ENCODE data around the gene UBA7.
"Not testable (repeated sequence)": the region's sequence is repeated elsewhere in the genome, so short reads cannot be mapped to it uniquely, and the experiment has no call there.

UBA7 gene

DNA sequence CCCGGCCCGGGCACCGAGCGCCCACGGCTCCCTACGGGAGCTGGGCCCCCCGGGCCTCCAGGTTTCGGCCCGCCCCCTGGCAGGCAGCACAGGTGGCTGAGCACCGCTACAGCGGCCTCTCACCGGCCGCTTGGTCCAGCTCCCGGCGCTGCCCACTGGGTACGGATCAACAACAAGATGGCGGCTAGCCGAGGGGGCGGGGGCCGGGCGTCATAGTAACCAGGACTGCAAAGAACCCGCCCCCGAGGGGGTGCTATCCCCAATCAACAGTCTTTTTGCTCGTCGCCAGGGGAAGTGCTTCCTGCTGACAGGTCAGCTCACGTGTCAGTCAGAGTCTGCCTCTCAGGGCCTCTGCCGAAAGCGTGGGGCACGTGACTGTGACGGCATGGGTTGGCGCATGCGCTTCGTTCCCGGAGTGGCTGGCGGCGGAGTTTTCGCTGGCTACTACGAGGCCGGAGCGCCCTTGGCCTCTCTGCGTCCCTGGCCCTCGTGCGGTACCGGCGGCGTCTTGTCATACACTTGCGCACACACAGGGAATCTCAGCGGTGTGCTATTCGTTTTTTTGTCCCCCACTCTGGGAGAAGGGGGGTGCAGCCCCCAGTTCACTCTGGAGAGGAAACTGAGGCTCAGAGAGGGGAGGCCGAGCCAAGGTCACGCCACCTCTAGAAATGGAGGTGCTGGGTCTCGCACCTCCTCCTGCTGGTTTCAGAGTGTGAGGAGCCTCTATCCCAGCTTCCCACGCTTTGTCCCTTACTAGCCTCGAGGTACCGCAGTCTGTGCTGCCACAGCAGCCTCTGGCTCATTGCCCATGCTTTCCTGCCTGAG lies 27.2 kb downstream of the UBA7 start, which contains the start of gene IP6K1:
TSS of gene IP6K1 (minus strand) at position 186 of the 825 bp plus-strand sequence. CDS start 38,502 bp downstream, outside the sequence.
- DNase-seq (ENCODE audit: low read depth), result peak; percentile 100

GRCh38 chr3:49785565-49786356 lies 28.0 kb downstream of the UBA7 start:
- no peak for DNase-seq (ENCODE audit: low read depth)

GRCh38 chr3:49782277-49782676 lies 31.5 kb downstream of the UBA7 start:
- DNase-seq (ENCODE audit: low read depth), result not testable (repeated sequence)

DNA sequence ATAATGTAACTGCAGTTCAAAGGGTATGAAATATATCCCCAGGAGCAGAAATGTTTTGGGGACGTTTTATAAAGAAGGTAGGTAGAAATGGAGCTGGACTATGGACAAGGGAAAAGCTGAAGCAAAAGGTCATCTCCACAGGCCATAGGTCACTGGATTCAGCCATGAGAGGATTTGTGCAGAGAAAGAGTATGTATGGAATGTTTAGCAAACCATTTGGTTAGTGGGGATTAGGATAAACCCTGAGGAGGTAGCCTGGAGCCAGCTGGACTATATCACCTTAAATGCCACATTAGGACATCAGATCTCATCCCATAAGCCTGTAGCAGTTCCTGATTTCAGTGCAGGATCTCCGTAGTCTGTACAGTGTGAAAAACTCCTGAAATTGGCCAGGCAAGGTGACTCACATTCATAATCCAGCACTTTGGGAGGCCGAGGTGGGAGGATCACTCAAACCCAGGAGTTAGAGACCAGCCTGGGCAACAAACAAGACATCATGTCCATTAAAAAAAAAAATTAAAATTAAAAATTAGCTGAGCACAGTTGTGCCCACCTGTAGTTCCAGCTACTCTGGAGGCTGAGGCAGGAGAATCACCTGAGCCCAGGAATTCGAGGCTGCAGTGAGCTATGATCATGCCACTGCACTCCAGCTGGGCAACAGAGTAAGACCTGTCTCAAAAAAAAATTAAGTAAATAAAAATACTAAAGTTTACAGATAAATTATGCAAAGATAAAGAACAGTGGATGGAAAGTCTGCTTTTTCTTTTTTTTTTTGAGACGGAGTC lies 32.1 kb downstream of the UBA7 start:
- DNase-seq (ENCODE audit: low read depth), result no peak

DNA sequence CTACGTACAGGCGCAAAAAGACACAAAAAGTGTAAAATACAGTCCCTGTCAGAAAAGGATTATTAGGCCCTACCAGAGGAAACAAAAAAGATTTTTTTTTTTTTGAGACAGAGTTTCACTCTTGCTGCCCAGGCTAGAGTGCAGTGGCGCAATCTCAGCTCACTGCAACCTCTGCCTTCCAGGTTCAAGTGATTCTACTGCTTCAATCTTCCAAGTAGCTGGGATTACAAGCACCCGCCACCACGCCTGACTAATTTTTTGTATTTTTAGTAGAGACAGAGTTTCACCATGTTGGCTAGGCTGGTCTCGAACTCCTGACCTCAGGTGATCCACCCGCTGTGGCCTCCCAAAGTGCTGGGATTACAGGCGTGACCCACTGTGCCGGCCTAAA lies 32.8 kb downstream of the UBA7 start:
- not testable (repeated sequence) for DNase-seq (ENCODE audit: low read depth)

DNA sequence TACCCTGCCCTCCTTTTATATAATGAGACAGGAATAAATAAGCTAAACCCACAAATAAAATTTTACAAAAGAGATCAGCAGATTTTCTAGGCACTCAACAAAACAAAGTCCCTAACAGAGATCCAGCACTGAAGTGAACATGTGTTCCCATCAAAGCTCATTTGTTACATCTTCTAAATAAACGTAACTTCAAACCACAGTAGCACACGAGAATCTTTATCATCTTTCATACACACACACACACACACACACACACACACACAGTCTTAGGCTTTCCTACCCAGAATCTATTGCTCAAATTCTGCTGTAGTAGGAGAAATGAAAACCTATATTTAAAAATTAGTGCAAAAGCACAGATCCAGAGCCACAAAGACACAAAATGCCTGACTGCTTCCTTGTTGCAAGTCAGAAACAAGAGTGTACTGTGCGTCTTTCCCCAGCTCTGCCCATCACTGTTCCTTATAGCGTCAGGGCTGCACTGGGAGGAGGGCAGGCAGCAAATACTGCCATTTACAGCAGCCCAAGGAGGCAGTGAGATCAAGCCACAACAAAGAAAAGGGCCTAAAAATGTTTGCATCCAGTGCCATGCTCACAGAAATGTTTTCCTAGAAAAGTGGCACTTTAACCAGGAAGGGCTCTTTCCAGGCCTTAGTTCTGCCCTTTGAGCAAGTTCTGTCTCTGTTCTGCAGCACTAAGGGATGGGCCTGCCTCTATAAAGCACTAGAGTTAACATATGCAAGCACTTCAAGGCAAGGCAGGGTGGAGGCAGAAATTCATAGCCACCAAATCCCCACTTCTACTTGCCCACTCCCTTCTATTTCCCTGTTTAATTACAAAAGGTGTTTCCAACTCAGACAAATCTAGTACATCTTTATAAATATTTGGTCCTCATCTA lies 33.4 kb downstream of the UBA7 start:
- DNase-seq (ENCODE audit: low read depth), result no peak

DNA sequence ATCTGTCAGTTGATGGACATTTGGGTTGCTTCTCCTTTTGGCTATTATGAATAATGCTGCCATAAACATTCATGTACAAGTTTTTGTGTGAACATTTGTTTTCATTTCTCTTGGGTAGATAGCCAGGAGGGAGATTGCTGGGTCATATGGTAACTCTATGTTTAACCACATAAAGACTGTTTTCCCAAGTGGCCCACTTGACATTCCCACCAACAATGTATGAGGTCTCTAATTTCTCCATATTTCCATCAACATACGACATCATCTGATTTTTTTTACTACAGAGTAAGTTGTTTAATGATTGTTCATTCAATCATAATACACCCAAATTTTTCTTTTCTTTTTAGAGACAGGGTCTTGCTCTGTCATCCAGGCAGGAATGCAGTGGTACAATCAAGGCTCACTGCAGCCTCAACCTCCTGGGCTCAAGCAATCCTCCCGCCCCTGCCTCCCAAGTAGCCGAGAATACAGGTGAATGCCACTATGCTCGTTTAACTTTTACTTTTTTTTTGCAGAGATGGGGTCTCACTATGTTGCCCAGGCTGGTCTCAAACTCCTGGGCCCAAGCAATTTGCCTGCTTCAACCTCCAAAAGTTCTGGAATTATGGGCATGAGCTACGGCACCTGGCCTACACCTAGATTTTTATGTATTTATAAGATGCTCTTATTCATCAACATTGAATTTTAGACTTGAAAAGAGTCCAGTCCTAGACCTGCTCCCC lies 34.2 kb downstream of the UBA7 start:
- DNase-seq (ENCODE audit: low read depth), result no peak

GRCh38 chr3:49776101-49776500 lies 37.7 kb downstream of the UBA7 start:
- not testable (repeated sequence) for DNase-seq (ENCODE audit: low read depth)

DNA sequence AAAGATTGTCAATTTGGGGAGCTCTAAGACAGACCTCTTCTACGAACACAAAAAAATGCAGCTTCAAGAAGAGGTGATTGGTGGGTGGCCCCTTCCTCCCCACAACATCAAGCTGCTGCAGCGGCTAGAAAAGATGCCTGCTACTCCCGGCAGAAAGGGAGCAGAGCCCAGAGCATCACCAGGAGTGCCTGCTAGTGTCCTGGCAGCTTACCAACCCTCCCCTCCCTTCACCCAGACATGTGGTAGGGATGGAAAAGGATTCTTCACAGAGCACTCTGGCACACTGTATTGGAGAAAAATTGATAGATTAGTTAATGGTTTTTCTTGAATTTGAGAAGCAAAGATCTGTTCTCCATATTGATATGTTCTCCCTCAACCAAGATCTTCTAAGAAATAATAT lies 38.2 kb downstream of the UBA7 start:
- no peak for DNase-seq (ENCODE audit: low read depth)

GRCh38 chr3:49772703-49773102 lies 41.0 kb downstream of the UBA7 start:
- DNase-seq (ENCODE audit: low read depth), result no peak

DNA sequence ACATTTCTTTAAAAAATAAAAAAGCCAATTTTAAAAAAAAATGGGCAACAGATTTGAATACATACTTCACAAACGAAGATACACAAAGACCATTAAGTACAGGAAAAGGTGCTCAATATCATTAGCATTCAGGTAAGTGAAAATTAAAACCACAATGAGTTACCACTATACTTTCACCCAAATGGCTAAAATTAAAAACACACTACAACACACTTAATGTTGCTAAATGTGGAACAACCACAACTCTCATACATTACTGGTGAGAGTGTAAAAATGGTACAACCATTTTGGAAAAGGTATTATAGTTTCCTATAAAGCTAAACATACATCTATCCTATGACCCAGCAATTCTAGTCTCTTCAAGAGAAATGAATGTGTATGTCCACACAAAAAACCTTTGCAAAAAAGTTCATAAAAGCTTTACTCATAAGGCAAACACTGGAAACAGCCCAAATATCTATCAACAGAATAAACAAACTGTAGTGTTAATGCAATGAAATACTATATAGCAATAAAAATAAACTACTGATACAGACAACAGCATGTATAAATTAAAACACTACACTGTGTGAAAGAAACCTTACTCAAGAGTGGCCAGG lies 42.3 kb downstream of the UBA7 start:
- no peak for DNase-seq (ENCODE audit: low read depth)

- no peak for DNase-seq (ENCODE audit: low read depth)
These were observed 43.8 kb downstream of the UBA7 start for GRCh38 chr3:49769926-49770325.

DNA sequence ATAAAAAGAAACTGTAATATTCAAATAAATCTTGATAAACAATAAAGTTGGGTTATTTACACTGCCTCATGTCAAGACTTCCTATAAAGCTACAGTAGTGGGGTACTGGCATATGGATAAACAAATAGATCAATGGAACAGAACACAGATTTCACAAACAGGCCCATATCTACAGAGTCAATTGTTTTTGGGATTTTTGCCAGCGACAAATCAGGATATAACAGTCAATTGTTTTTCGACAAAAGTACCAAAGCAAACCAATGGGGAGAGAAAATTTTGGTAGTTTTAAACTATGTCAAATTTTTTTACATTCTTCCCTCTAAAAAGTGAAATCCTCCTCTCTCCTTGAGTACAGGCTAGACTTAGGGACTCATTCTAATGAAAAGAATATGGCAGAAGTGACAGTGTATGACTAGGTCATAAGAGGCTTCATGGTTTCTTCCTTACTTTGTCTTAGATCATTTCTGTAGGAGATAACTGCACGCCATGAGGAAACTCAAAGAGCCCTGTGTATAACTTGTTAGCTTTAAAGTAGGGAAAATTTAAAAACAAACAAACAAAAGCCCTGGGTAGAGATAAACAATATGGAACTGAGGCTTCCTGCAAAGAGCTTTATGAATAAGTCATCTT lies 44.4 kb downstream of the UBA7 start:
- no peak for DNase-seq (ENCODE audit: low read depth)

- no peak for DNase-seq (ENCODE audit: low read depth)
These were observed 49.8 kb downstream of the UBA7 start for GRCh38 chr3:49763981-49764380.

GRCh38 chr3:49761661-49762060 lies 52.1 kb downstream of the UBA7 start:
- DNase-seq (ENCODE audit: low read depth), result no peak

GRCh38 chr3:49759226-49759625 lies 54.5 kb downstream of the UBA7 start:
- no peak for DNase-seq (ENCODE audit: low read depth)

- no peak for DNase-seq (ENCODE audit: low read depth)
These were observed 56.6 kb downstream of the UBA7 start for GRCh38 chr3:49757197-49757596.

GRCh38 chr3:49756036-49756435 lies 57.7 kb downstream of the UBA7 start:
- no peak for DNase-seq (ENCODE audit: low read depth)

All from CMK (cell line).